A549 (cell line): Measurements from ENCODE around the gene MARS1.

Experiments
- CTCF ChIP-seq: fragments of >200 bp; sonication (Bioruptor Twin); formaldehyde crosslinking; IDR thresholded peaks from 3 replicates; pipeline ENCODE4 v1.5.1; 2016
- EP300 ChIP-seq, 2 experiments: fragments of >200 bp; sonication (Bioruptor Twin); formaldehyde crosslinking; IDR thresholded peaks; 2 replicates in 1 of 2; 3 replicates in 1 of 2; pipeline ENCODE4 v1.6.1; 2016 to 2017
- GATA3 ChIP-seq: IDR thresholded peaks from 2 replicates; pipeline ENCODE4 v1.6.1; 2012; ENCODE audit warnings: borderline replicate concordance
- JUN ChIP-seq, 2 experiments: fragments of >200 bp; sonication (Bioruptor Twin); formaldehyde crosslinking; IDR thresholded peaks; 2 replicates in 1 of 2; 3 replicates in 1 of 2; pipeline ENCODE4 v1.6.1; 2016 to 2017
- MAX ChIP-seq: IDR thresholded peaks from 2 replicates; pipeline ENCODE4 v1.6.1; 2012
- NFE2L2 ChIP-seq: fragments of 150-350 bp; conservative IDR thresholded peaks from 2 replicates; pipeline ENCODE4 v1.6.1; 2014; ENCODE audit warnings: low read length
- PHF8 ChIP-seq: fragments of 200-600 bp; sonication (generic); IDR thresholded peaks from 2 replicates; pipeline ENCODE4 v1.6.1; 2016; ENCODE audit warnings: low read depth, mild to moderate bottlenecking, antibody characterized with exemption, moderate library complexity, borderline replicate concordance
- POLR2A ChIP-seq: IDR thresholded peaks from 2 replicates; pipeline ENCODE4 v1.6.1; 2012; ENCODE audit warnings: mild to moderate bottlenecking, low read length
- RAD21 ChIP-seq, 2 experiments: fragments of >200 bp in 1 of 2; sonication (Bioruptor Twin) in 1 of 2; formaldehyde crosslinking in 1 of 2; IDR thresholded peaks in 1 of 2; conservative IDR thresholded peaks in 1 of 2; 2 replicates in 1 of 2; 3 replicates in 1 of 2; pipeline ENCODE4 v1.6.1; 2012 to 2018; ENCODE audit warnings: inconsistent platforms in 1 of 2
- RARB ChIP-seq: fragments of 250-450 bp; sonication (Bioruptor Pico); IDR thresholded peaks from 2 replicates; pipeline ENCODE4 v1.8.0; 2021; ENCODE audit warnings: mild to moderate bottlenecking, moderate library complexity
- SMC3 ChIP-seq: fragments of >200 bp; sonication (Bioruptor Twin); formaldehyde crosslinking; IDR thresholded peaks from 3 replicates; pipeline ENCODE4 v1.6.1; 2018; ENCODE audit warnings: inconsistent platforms

DNA sequence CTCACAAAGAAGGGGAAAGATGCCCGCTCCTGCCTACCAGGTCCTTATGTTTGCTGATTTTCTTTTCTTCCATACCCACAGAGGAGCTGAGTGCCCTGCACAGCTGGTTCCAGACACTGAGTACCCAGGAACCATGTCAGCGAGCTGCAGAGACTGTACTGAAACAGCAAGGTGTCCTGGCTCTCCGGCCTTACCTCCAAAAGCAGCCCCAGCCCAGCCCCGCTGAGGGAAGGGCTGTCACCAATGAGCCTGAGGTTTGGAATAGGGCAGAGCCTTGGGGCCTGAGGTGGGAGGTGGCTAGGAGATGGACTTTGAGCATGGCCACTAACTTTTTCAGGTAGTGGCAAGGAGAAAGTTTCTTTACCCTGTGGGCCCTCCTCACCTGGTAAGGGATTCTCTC lies 2.3 kb downstream of the MARS1 start:
- no peak for TF ChIP-seq CTCF
- no peak for TF ChIP-seq SMC3
- TF ChIP-seq EP300 (IDR thresholded peaks at IDR 0.05) = no peak
- no peak for TF ChIP-seq GATA3
- TF ChIP-seq RAD21 (conservative IDR thresholded peaks at IDR 0.05 in 1 of 2, IDR thresholded peaks at IDR 0.05 in 1 of 2) = no peak
- no peak for TF ChIP-seq JUN (IDR thresholded peaks at IDR 0.05)
- no peak for TF ChIP-seq POLR2A
- TF ChIP-seq NFE2L2 = no peak
- no peak for TF ChIP-seq PHF8
- TF ChIP-seq RARB (CRISPR knock-in tag) = no peak
- no peak for TF ChIP-seq MAX
